ENCODE results near the gene EIF2S1. TPM values are rescaled to one million over a fixed set of nuclear protein-coding genes. Genes with fewer than 3 reads are reported as not detected.

The EIF2S1 gene
- total and polyA plus RNA-seq, 12 donors: 15.7 to 260 (median 74.0) TPM

GRCh38 chr14:67360470-67361206 is 510 bp downstream of the EIF2S1 start:
- peak overlapping the region; percentile 68 to 96 (median 90) for H3K27ac ChIP-seq
- H3K4me1 ChIP-seq (replicated peaks in 1 of 2): peaks cover 36 to 66% of the 10 kb centered on the region in 2 donors
- TF ChIP-seq POLR2A (IDR thresholded peaks at IDR 0.05): no peak
- 1 to 2% (median 2%) methylated on average over 21 to 34 of the region's 34 CpGs for WGBS, 4 donors
- peaks cover 0 to 14% of the 10 kb centered on the region in 2 donors for H3K36me3 ChIP-seq (replicated peaks in 1 of 2)
- peak overlapping the region; percentile 1 to 84 (median 63) for H3K4me3 ChIP-seq
- no peaks in the 10 kb centered on the region for H3K9me3 ChIP-seq (replicated peaks in 1 of 3)
- DNase-seq: no peak
- no peaks in the 10 kb centered on the region for H3K27me3 ChIP-seq
- intact Hi-C loops (cut with DNase I): no loop called here

DNA sequence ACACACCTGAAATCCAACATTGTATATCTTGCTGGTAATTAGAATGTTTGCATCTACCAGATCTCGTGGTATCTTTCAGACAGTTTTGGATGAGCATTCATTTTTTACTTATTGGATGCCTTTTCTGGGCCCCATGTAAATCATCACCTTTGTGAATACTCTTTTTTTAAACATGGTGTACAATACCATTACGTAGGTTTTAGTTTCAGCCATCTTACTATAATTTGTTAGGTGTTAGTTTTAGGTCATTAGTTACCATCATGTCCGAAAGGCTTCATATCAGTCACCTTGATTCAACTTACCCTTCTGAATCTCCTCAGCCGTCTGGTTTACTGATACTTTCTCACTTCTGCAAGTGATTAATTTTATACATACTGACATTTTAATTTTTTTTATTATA is 5.3 kb downstream of the EIF2S1 start:
- H3K4me1 ChIP-seq (replicated peaks in 1 of 2): peaks cover 8 to 36% of the 10 kb centered on the region in 2 donors
- TF ChIP-seq, protein P1, sequence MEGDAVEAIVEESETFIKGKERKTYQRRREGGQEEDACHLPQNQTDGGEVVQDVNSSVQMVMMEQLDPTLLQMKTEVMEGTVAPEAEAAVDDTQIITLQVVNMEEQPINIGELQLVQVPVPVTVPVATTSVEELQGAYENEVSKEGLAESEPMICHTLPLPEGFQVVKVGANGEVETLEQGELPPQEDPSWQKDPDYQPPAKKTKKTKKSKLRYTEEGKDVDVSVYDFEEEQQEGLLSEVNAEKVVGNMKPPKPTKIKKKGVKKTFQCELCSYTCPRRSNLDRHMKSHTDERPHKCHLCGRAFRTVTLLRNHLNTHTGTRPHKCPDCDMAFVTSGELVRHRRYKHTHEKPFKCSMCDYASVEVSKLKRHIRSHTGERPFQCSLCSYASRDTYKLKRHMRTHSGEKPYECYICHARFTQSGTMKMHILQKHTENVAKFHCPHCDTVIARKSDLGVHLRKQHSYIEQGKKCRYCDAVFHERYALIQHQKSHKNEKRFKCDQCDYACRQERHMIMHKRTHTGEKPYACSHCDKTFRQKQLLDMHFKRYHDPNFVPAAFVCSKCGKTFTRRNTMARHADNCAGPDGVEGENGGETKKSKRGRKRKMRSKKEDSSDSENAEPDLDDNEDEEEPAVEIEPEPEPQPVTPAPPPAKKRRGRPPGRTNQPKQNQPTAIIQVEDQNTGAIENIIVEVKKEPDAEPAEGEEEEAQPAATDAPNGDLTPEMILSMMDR (IDR thresholded peaks at IDR 0.05): no peak
- TF ChIP-seq POLR2A (IDR thresholded peaks at IDR 0.05): no peak
- intact Hi-C loops (cut with DNase I): no loop called here

GRCh38 chr14:67370830-67371229 is 10.7 kb downstream of the EIF2S1 start:
- H3K36me3 ChIP-seq (replicated peaks in 1 of 2): peaks cover 0 to 50% of the 10 kb centered on the region in 2 donors
- DNase-seq: peak in 2 of 7 donors; percentile 35 to 41
- WGBS, 4 donors: 70 to 80% (median 75%) methylated on average over 5 of the region's 5 CpGs

More for the DNA sequence above, 5.3 kb downstream of the EIF2S1 start:
- Histone ChIP-seq H3K36me3 (replicated peaks in 1 of 2) (peaks cover 0 to 53% of the 10 kb centered on the region in 2 donors), H3K27ac (no peak overlapping the region), H3K9me3 (replicated peaks in 1 of 3) (no peaks in the 10 kb centered on the region), H3K27me3 (no peaks in the 10 kb centered on the region), H3K4me3 (no peak overlapping the region)
- WGBS, 4 donors: 91 to 92% (median 92%) methylated on average over 4 of the region's 4 CpGs
- DNase-seq: no peak

GRCh38 chr14:67371247-67372148 is 11.4 kb downstream of the EIF2S1 start:
- Histone ChIP-seq H3K9me3 (replicated peaks in 1 of 3) (no peaks in the 10 kb centered on the region), H3K36me3 (replicated peaks in 1 of 2) (peaks cover 0 to 50% of the 10 kb centered on the region in 2 donors), H3K4me3 (no peak overlapping the region), H3K27me3 (no peaks in the 10 kb centered on the region), H3K4me1 (replicated peaks in 1 of 2) (peaks cover 10 to 18% of the 10 kb centered on the region in 2 donors), H3K27ac (peak overlapping the region in 2 of 5 donors; percentile 9 to 46)
- 82 to 94% (median 90%) methylated on average over 4 of the region's 4 CpGs for WGBS, 4 donors
- intact Hi-C loops (cut with DNase I): no loop called here
- DNase-seq: no peak
- TF ChIP-seq, protein P1 (IDR thresholded peaks at IDR 0.05): no peak
- TF ChIP-seq POLR2A (IDR thresholded peaks at IDR 0.05): no peak

More at GRCh38 chr14:67370830-67371229, 10.7 kb downstream of the EIF2S1 start:
- Histone ChIP-seq H3K4me3 (no peak overlapping the region), H3K9me3 (replicated peaks in 1 of 3) (no peaks in the 10 kb centered on the region), H3K27me3 (no peaks in the 10 kb centered on the region), H3K27ac (peak overlapping the region in 2 of 5 donors; percentile 35 to 46), H3K4me1 (replicated peaks in 1 of 2) (peaks cover 10 to 18% of the 10 kb centered on the region in 2 donors)
- TF ChIP-seq, protein P1 (IDR thresholded peaks at IDR 0.05): no peak
- no peak for TF ChIP-seq POLR2A (IDR thresholded peaks at IDR 0.05)
- intact Hi-C loops (cut with DNase I): no loop called here
